ENCODE measurements around the gene PXMP4. TPM values are rescaled to one million over a fixed set of nuclear protein-coding genes. Genes with fewer than 3 reads are reported as not detected.

The PXMP4 gene
- total RNA-seq, 1 donor from 2014 or later = 13.5 TPM

- H3K27me3 ChIP-seq (ENCODE audit: low read depth) = no peaks in the 10 kb centered on the region
- TF ChIP-seq CTCF (IDR thresholded peaks at IDR 0.05; ENCODE audit: borderline replicate concordance) = peak; percentile 91
- peaks cover 30% of the 10 kb centered on the region for H3K4me1 ChIP-seq
- H3K36me3 ChIP-seq = peaks cover 8% of the 10 kb centered on the region
- intact Hi-C loops (cut with micrococcal nuclease) = no loop called here
- peak; percentile 90 for DNase-seq
- peaks cover 13% of the 10 kb centered on the region for H3K9me3 ChIP-seq (replicated peaks)
- H3K27ac ChIP-seq (replicated peaks) = peak within 1 kb of the TSS; percentile 94
- peak within 1 kb of the TSS; percentile 68 for H3K4me3 ChIP-seq
Observed at GRCh38 chr20:33731693-33732165, 11.6 kb upstream of the PXMP4 start, which contains the start of gene ZNF341. Gene ZNF341 (plus strand): TSS chr20:33731996. CDS start chr20:33732022, 26 bp downstream.

- H3K4me1 ChIP-seq = peaks cover 30% of the 10 kb centered on the region
- H3K27me3 ChIP-seq (ENCODE audit: low read depth) = no peaks in the 10 kb centered on the region
- H3K4me3 ChIP-seq = peak overlapping the region; percentile 68
- H3K9me3 ChIP-seq (replicated peaks) = peaks cover 7% of the 10 kb centered on the region
- TF ChIP-seq CTCF (IDR thresholded peaks at IDR 0.05; ENCODE audit: borderline replicate concordance) = no peak
- H3K27ac ChIP-seq (replicated peaks) = peak overlapping the region; percentile 94
- DNase-seq = no peak
- H3K36me3 ChIP-seq = peaks cover 1% of the 10 kb centered on the region
- intact Hi-C loops (cut with micrococcal nuclease) = no loop called here
Observed at GRCh38 chr20:33730946-33731692, 11.0 kb upstream of the PXMP4 start.

- H3K27ac ChIP-seq (replicated peaks) = no peak overlapping the region
- peaks cover 25% of the 10 kb centered on the region for H3K4me1 ChIP-seq
- H3K4me3 ChIP-seq = no peak overlapping the region
- H3K9me3 ChIP-seq (replicated peaks) = no peaks in the 10 kb centered on the region
- H3K36me3 ChIP-seq = no peaks in the 10 kb centered on the region
- intact Hi-C loops (cut with micrococcal nuclease) = no loop called here
- H3K27me3 ChIP-seq (ENCODE audit: low read depth) = no peaks in the 10 kb centered on the region
- DNase-seq = no peak
- no peak for TF ChIP-seq CTCF (IDR thresholded peaks at IDR 0.05; ENCODE audit: borderline replicate concordance)
Observed at GRCh38 chr20:33729101-33729500, 9.0 kb upstream of the PXMP4 start.

GRCh38 chr20:33728463-33728862 lies 8.4 kb upstream of the PXMP4 start:
- no peak overlapping the region for H3K4me3 ChIP-seq
- H3K27ac ChIP-seq (replicated peaks) = no peak overlapping the region
- no peaks in the 10 kb centered on the region for H3K9me3 ChIP-seq (replicated peaks)
- H3K4me1 ChIP-seq = peaks cover 19% of the 10 kb centered on the region
- DNase-seq = no peak
- intact Hi-C loops (cut with micrococcal nuclease) = no loop called here
- H3K27me3 ChIP-seq (ENCODE audit: low read depth) = no peaks in the 10 kb centered on the region
- no peak for TF ChIP-seq CTCF (IDR thresholded peaks at IDR 0.05; ENCODE audit: borderline replicate concordance)
- H3K36me3 ChIP-seq = no peaks in the 10 kb centered on the region

GRCh38 chr20:33727806-33728205 lies 7.7 kb upstream of the PXMP4 start:
- Histone ChIP-seq H3K36me3 (no peaks in the 10 kb centered on the region), H3K4me3 (no peak overlapping the region), H3K9me3 (replicated peaks) (no peaks in the 10 kb centered on the region), H3K4me1 (peaks cover 12% of the 10 kb centered on the region), H3K27me3 (ENCODE audit: low read depth) (no peaks in the 10 kb centered on the region), H3K27ac (replicated peaks) (no peak overlapping the region)
- intact Hi-C loops (cut with micrococcal nuclease) = no loop called here
- TF ChIP-seq CTCF (IDR thresholded peaks at IDR 0.05; ENCODE audit: borderline replicate concordance) = no peak
- no peak for DNase-seq

Data from left ventricle myocardium inferior (tissue), 1 donor.